ENCODE results near the gene OPA3. TPM values are rescaled to one million over a fixed set of nuclear protein-coding genes. Genes with fewer than 3 reads are reported as not detected.
A peak's percentile ranks its signal among the peaks of the same experiment; 100 is the strongest.

Gene OPA3
- total RNA-seq, 1 donor from 2014 or later, result 13.0 TPM

DNA sequence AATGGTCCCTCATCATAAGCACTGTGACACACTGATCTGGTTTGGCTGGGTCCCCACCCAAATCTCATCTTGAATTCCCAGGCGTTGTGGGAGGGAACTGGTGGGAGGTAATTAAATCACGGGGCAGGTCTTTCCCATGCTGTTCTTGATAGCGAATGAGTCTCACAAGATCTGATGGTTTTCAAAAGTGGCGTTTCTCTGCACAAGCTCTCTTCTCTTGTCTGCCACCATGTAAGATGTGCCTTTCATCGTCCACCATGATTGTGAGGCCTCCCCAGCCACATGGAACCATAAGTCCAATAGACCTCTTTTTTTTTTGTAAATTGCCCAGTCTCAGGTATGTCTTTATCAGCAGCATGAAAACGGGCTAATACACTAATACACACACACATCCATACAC lies 24.3 kb upstream of the OPA3 start:
- DNase-seq, result no peak
- Histone ChIP-seq H3K4me1 (peaks cover 14% of the 10 kb centered on the region), H3K36me3 (peaks cover 32% of the 10 kb centered on the region), H3K4me3 (no peak overlapping the region), H3K27ac (no peak overlapping the region), H3K9me3 (no peaks in the 10 kb centered on the region), H3K27me3 (no peaks in the 10 kb centered on the region)
- TF ChIP-seq CTCF (IDR thresholded peaks at IDR 0.05), result no peak
- no peak for ATAC-seq
- intact Hi-C loops (cut with DNase I), result loop anchor here (5.0 kb wide), 1 partner anchor 33 kb away; no protein-coding TSS in a partner anchor

GRCh38 chr19:45607071-45608029 lies 22.7 kb upstream of the OPA3 start:
- ATAC-seq, result peak; percentile 94

GRCh38 chr19:45601524-45602374 lies 17.1 kb upstream of the OPA3 start, which contains the start of gene GPR4:
Gene GPR4 (minus strand): TSS chr19:45602212. CDS start chr19:45591866, 10,346 bp downstream.
- peak within 1 kb of the TSS; percentile 52 for H3K4me3 ChIP-seq
- no peak for TF ChIP-seq CTCF (IDR thresholded peaks at IDR 0.05)
- H3K4me1 ChIP-seq, result peaks cover 22% of the 10 kb centered on the region
- no peaks in the 10 kb centered on the region for H3K36me3 ChIP-seq
- no peak within 1 kb of the TSS for H3K27ac ChIP-seq
- intact Hi-C loops (cut with DNase I), result no loop called here
- ATAC-seq (peak; percentile 63), DNase-seq (no peak)
- no peaks in the 10 kb centered on the region for H3K9me3 ChIP-seq
- H3K27me3 ChIP-seq, result peaks cover 54% of the 10 kb centered on the region

More at GRCh38 chr19:45607071-45608029, 22.7 kb upstream of the OPA3 start:
- peak; percentile 85 for DNase-seq
- peaks cover 11% of the 10 kb centered on the region for H3K4me1 ChIP-seq
- TF ChIP-seq CTCF (IDR thresholded peaks at IDR 0.05), result peak; percentile 84
- peak overlapping the region; percentile 13 for H3K27ac ChIP-seq
- peaks cover 16% of the 10 kb centered on the region for H3K36me3 ChIP-seq
- H3K4me3 ChIP-seq, result peak overlapping the region; percentile 28
- H3K27me3 ChIP-seq, result peaks cover 11% of the 10 kb centered on the region
- no peaks in the 10 kb centered on the region for H3K9me3 ChIP-seq
- intact Hi-C loops (cut with DNase I), result loop anchor here (5.0 kb wide), 1 partner anchor 35 kb away; no protein-coding TSS in a partner anchor

- intact Hi-C loops (cut with DNase I), result no loop called here
- DNase-seq (no peak), ATAC-seq (peak; percentile 30)
- Histone ChIP-seq H3K4me3 (peak overlapping the region; percentile 52), H3K27ac (no peak overlapping the region), H3K9me3 (no peaks in the 10 kb centered on the region), H3K27me3 (peaks cover 54% of the 10 kb centered on the region), H3K36me3 (no peaks in the 10 kb centered on the region), H3K4me1 (peaks cover 20% of the 10 kb centered on the region)
- TF ChIP-seq CTCF (IDR thresholded peaks at IDR 0.05), result no peak
These were observed 16.5 kb upstream of the OPA3 start for GRCh38 chr19:45601115-45601514.

GRCh38 chr19:45600340-45600885 lies 15.8 kb upstream of the OPA3 start:
- no peak for DNase-seq
- intact Hi-C loops (cut with DNase I), result no loop called here
- Histone ChIP-seq H3K36me3 (no peaks in the 10 kb centered on the region), H3K27me3 (peaks cover 60% of the 10 kb centered on the region), H3K4me1 (peaks cover 20% of the 10 kb centered on the region), H3K9me3 (no peaks in the 10 kb centered on the region), H3K4me3 (peak overlapping the region; percentile 52), H3K27ac (no peak overlapping the region)
- no peak for TF ChIP-seq CTCF (IDR thresholded peaks at IDR 0.05)
- ATAC-seq, result no peak

All from upper lobe of right lung (tissue), 1 donor.